Kidney (tissue), 14 donors: ENCODE data around the gene ADIPOR2. TPM values are rescaled to one million over a fixed set of nuclear protein-coding genes. Genes with fewer than 3 reads are reported as not detected.

Experiments used
- DNase-seq, 5 donors: peaks; one replicate each; pipeline ENCODE4 v3.0.0-alpha.2; 2013 to 2020
- FAIRE-seq: peaks from 2 replicates; lab custom pipeline; 2012; peaks lifted over from hg19 to GRCh38; lab: Jason Lieb, UNC
- H3K27ac ChIP-seq, 2 donors: one replicate each; pipeline ENCODE4 v1.7.0; 2013; ENCODE audit warnings: low read depth in 2 of 2, low read length in 2 of 2, inconsistent platforms in 1 of 2
- H3K27me3 ChIP-seq: one replicate; pipeline ENCODE4 v1.7.1; 2013; ENCODE audit warnings: low read length, inconsistent platforms; ENCODE audit not compliant: control insufficient read depth, insufficient read depth
- H3K36me3 ChIP-seq, 3 donors: one replicate each; pipeline versions ENCODE4 v1.7.0 to v1.7.1; 2013; ENCODE audit warnings: low read length in 3 of 3, control low read depth in 1 of 3, inconsistent platforms in 1 of 3; ENCODE audit not compliant: insufficient read depth in 3 of 3, control insufficient read depth in 2 of 3
- H3K4me1 ChIP-seq, 3 donors: one replicate each; pipeline versions ENCODE4 v1.7.0 to v1.7.1; 2013; ENCODE audit warnings: low read length in 3 of 3, inconsistent platforms in 1 of 3, low read depth in 1 of 3; ENCODE audit not compliant: control insufficient read depth in 2 of 3, insufficient read depth in 2 of 3
- H3K4me3 ChIP-seq, 3 donors: one replicate each; pipeline versions ENCODE4 v1.7.0 to v1.8.1; 2013; ENCODE audit warnings: low read length in 3 of 3, control low read depth in 1 of 3, inconsistent platforms in 1 of 3
- H3K9ac ChIP-seq, 3 donors: one replicate each; pipeline versions ENCODE4 v1.7.0 to v1.7.1; 2013; ENCODE audit warnings: low read length in 3 of 3, control low read depth in 1 of 3, inconsistent platforms in 1 of 3
- H3K9me3 ChIP-seq, 3 donors: one replicate each; pipeline versions ENCODE4 v1.7.0 to v1.7.1; 2013; ENCODE audit warnings: low read length in 3 of 3, control low read depth in 1 of 3, inconsistent platforms in 1 of 3; ENCODE audit not compliant: control insufficient read depth in 2 of 3, insufficient read depth in 1 of 3
- CTCF ChIP-seq: IDR thresholded peaks from 3 replicates; pipeline ENCODE4 v1.5.1; 2012; ENCODE audit warnings: mild to moderate bottlenecking, moderate library complexity, borderline replicate concordance; ENCODE audit not compliant: insufficient read depth; ENCODE audit errors: extremely low read depth
- intact Hi-C: fragments of 100-400 bp; cut with DNase I; formaldehyde crosslinking; loops from one replicate; pipeline ENCODE4 v1.11.1; 2022
- polyA plus RNA-seq: library from polyadenylated mRNA; stranded (reverse); fragments of 350-450 nt; fragmentation: Illumina TruSeq; extraction: RNeasy Lipid Tissue Mini Kit (QIAGEN cat#74804); gene quantifications from one replicate; pipeline ENCODE4 v1.2.3, GENCODE V29; 2014; ENCODE audit warnings: low read depth, low replicate concordance; ENCODE audit not compliant: insufficient read depth
- total RNA-seq: library from RNA; stranded (reverse); fragmentation: NEBNext Ultra II Directional; extraction: Animal tissue kit (Norgen Biotek cat#: 25700); gene quantifications from one replicate; pipeline ENCODE4 v1.2.1, GENCODE V29; 2021
- donor health status: control.
- donor health status: control.
- donor health status: control.
- donor health status: control.
- donor health status: control.
- donor health status: DM: yes; HTN: yes; CAD: no.
- donor health status: Normal renal cell carcinoma (clear cell type).

ADIPOR2 gene
- total and polyA plus RNA-seq, 2 donors from 2014 or later = 26.7 to 50.0 TPM

- Histone ChIP-seq H3K9ac (no peak overlapping the region), H3K27ac (no peak overlapping the region), H3K27me3 (no peaks in the 10 kb centered on the region), H3K36me3 (no peaks in the 10 kb centered on the region), H3K4me3 (no peak overlapping the region), H3K9me3 (no peaks in the 10 kb centered on the region), H3K4me1 (peaks cover 0 to 2% (median 0%) of the 10 kb centered on the region in 3 donors)
- DNase-seq (no peak), FAIRE-seq (no peak)
- intact Hi-C loops = no loop called here
- no peak for TF ChIP-seq CTCF
Observed at GRCh38 chr12:1739368-1739767, 48.5 kb downstream of the ADIPOR2 start.

GRCh38 chr12:1740161-1740948 lies 49.5 kb downstream of the ADIPOR2 start:
- H3K9ac ChIP-seq = no peak overlapping the region
- no peak for TF ChIP-seq CTCF
- FAIRE-seq = no peak
- peak in 3 of 5 donors; percentile 58 to 84 (median 79) for DNase-seq
- no peaks in the 10 kb centered on the region for H3K27me3 ChIP-seq
- H3K36me3 ChIP-seq = no peaks in the 10 kb centered on the region
- intact Hi-C loops = loop anchor here (10.0 kb wide), 1 partner anchor 46 kb away; the partner anchor contains the start of gene ADIPOR2
- H3K4me1 ChIP-seq = peaks cover 0 to 2% (median 0%) of the 10 kb centered on the region in 3 donors
- no peak overlapping the region for H3K4me3 ChIP-seq
- H3K27ac ChIP-seq = no peak overlapping the region
- H3K9me3 ChIP-seq = no peaks in the 10 kb centered on the region

GRCh38 chr12:1741154-1741949 lies 50.5 kb downstream of the ADIPOR2 start:
- DNase-seq (no peak), FAIRE-seq (no peak)
- Histone ChIP-seq H3K36me3 (no peaks in the 10 kb centered on the region), H3K4me3 (no peak overlapping the region), H3K9me3 (no peaks in the 10 kb centered on the region), H3K9ac (no peak overlapping the region), H3K27me3 (no peaks in the 10 kb centered on the region), H3K27ac (no peak overlapping the region), H3K4me1 (peaks cover 0 to 2% (median 0%) of the 10 kb centered on the region in 3 donors)
- no peak for TF ChIP-seq CTCF
- intact Hi-C loops = loop anchor here (10.0 kb wide), 1 partner anchor 47 kb away; the partner anchor contains the start of gene ADIPOR2
